Stromal cell of bone marrow (primary cell): Measurements from ENCODE around the gene SMAD3.

Experiments
- DNase-seq: peaks from one replicate; pipeline ENCODE4 v3.0.0-alpha.2; 2012; ENCODE audit warnings: low read depth

SMAD3 gene

DNA sequence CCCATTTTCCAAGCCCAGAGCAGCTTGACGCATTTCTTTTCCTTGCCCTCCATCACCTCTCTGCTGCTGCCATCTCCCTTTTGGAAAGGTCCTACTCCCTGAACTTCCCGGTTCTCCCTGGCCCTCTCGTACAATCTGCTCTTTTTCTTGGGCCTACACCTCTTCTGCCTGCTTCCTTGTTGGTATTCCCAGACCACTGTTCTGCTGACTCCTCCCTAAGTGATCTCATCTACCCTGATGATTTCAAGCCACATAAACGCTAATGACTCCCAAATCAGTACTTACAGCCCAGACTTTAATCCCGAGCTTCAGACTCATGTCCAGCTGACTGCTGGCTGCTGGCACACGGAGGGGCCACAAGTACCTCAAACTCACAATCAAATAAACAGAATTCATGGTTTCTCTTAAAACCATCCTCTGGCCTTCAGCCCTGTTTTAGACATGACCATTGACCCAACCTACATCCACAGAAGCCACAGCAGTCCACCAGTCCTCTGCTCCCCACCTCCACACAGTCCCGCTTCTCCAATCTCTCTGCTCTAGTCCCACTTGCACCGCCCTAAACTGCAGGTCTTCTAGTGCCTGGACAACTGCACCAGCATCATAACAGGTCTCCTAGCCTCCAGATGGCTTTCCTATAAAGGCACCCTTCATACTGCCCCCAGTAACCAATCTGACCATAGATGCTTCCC, 131.4 kb downstream of the SMAD3 start:
- DNase-seq = peak; percentile 93

DNA sequence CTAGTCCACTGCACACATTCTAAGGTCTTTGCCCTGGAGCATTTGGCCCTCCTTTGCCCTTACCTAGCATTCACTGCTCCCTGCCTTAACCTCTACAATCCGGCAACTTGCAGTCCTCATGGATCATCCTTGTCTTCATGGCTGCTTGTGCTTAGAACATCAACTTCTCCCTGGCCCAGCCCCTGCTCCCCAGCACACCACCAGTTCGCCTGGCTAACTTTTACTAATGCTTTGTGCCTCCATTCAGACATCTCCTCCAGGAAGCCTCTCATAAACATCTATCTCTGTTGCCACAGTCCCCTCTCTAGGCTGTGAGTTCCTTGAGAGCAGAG, 131.9 kb downstream of the SMAD3 start:
- DNase-seq = no peak

DNA sequence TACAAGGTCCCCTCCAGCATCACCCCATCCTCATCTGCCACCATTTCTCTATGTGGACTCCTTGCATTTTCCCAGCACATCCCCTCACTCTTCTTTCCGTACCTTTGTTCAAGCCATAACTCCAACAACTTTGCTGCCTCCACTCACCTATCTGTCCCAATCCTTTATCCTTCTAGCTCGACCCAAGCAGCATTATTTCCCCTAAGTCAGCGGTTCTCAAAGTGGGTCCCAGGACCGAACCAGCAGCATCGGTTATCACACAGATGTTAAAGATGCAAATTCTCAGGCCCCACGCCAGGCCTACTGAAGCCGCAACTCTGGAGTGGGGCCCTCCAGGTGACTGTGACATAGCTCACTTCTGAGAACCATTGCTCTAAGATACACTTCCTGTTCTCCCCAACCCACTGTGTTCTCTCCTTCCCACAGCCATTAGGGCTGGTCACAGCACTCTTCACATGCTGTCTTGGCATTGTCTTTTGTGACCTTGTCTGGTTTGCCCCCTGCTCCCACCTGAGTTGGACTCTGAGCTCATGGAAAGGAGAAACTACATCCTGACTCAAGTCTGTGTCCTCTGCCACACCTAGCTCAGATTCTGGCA, 132.9 kb downstream of the SMAD3 start:
- no peak for DNase-seq

DNA sequence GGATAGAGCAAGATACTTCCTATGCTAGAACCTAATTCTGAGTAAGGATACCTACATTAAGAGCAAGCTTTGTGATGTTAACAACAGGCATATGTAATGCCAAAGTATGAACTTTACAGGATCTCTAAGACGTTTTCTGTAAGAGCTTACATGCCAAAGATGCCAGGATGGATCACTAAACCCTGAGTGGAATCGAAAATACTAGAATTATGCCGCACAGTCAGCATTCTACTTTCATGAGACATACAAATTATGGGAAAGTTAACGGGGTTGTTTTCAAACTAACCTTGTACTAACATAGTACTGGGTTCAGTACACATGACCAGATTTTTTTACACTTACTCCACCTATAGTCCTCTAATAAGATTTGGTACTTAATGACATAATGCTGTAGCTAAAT, 134.0 kb downstream of the SMAD3 start:
- DNase-seq = no peak

DNA sequence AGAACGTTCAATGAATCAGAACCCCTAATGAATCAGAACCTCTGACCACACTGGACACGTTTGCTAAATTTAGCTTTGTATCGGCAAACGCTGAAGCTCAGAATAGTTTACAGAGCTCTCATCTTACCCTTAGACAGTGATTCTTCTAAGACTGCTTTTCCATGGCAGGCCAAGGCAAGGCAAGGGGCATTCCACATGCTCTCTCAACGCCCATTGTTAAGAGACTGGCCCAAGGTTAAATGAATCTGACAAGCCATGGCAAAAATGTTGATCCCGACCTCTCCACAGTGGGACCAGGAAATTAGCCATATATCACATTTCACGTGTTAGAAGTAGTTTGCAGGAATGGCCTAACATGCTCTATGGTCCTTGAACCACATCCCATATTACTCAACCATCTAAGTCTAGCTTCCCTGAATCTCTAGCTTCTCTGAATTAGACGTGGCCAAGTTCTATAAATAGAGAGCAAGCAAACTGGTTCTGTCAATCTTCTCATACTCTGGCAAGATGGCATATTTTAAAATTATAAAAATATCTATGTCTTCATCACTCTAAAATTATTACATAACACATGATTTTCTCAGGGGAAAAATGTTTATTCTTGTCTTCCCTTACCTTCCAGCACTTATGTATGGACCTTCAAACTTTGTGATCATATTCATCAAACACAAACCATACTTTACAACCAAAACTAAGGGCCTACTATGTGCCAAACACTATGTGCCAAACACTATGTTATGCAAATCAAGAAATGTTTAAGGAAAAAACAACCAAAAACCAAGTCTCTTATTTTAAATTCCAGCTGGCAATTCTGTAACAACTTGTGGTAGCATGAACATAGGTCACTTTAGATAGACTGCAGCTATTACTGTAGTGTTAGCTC, 134.7 kb downstream of the SMAD3 start:
- peak; percentile 61 for DNase-seq

DNA sequence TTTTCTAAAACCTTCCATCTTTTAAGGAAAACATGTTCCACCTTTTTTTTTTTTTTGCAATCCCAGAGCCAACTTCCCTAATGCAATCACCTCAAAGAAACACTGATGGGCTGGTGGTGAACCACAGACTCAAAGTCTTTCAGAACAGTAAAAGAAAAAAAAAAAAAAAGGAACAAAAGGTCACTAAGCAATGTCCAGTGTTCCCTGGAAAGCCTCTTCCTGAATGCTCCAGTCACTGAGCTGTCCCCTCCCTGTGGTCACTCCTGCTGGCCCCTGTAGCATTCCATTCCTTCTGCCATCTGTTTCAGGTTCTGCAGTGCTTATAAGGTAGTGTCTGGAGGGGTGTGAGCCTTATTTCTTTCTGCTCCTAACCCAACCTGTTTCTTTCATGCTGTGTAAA, 135.7 kb downstream of the SMAD3 start:
- DNase-seq = no peak

DNA sequence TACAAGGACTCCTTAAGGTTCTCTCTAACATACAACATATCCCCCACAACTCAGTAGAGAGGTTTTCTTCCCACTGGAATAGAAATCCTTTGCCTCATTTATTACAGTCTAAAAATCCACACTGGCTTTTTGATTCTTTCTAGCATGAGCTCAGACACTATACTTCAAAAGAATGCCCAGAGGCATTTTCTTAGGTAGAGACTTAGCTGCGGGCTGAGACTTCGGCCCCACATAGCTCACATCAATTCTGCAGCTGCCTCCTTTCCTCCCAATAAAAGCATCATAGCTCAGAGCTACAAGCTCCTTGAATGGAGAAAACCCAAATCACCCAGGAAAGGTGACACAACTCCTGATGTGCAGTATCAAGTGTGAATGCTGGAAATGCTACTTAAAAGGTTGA, 136.7 kb downstream of the SMAD3 start:
- DNase-seq = no peak

DNA sequence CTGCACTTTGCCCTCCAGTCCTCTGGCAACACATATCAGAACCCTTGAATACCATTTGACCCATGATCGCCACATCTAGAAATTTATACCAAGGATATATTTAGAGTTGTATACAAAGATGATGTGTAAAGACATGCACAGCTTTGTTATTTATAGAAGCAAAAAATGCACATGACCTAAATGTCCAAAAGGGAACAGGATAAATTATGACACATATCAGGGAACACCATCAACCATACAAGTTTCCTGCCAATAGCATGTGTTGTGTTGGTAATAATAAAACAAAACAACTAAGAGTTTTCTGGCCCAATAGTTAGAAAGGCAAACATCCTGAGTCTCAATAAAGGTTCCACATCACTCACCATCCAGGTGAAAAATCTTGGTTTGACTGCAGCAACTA, 137.6 kb downstream of the SMAD3 start:
- no peak for DNase-seq

DNA sequence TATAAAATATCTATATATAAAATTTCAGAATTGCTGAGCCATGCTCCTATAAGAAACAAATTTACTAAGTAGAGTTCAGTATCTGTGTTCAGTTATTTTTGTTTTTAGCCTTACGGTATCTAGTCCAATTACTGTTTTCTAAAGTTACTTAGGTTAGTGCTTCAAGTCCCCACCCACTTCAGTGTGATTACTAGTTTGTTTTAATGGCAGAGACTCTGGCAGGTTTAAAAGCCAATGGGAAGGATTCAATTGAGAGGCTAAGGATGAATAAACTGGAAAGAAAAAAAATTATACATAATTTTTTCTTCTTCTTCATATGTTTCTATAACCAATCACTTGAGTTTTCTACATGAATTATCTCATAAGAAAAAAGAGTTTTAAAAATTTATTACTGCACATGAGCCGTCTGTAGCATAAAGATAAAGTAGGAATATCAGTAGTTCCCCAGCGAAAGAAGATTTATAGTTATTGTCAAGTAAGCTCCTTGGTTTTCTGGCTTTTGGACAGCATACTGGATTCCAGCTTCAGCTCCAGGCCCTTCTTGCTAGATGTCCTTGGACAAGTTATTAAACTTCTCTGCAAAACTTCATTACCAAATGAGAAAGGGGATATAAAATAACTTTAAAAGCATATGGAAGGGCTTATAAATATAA, 142.3 kb downstream of the SMAD3 start:
- no peak for DNase-seq

DNA sequence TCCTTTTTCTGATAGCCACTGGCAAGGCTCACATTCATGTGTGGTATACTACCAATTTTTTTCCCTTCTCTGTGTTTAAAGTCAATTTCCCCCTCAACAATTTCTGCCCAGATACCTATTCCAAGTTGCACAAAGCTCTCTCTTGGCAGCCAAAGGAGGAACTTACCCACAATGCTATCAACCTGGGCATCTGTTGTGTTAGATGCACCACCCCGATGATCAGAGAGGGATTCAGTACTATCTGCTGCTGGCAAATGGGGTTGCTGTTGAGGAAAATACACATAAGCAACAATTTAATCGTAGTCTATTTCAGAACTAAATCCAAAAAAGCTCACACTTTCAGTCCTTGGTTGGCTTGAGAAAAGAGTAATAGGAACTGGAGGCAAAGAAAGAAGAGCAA, 143.0 kb downstream of the SMAD3 start:
- no peak for DNase-seq

DNA sequence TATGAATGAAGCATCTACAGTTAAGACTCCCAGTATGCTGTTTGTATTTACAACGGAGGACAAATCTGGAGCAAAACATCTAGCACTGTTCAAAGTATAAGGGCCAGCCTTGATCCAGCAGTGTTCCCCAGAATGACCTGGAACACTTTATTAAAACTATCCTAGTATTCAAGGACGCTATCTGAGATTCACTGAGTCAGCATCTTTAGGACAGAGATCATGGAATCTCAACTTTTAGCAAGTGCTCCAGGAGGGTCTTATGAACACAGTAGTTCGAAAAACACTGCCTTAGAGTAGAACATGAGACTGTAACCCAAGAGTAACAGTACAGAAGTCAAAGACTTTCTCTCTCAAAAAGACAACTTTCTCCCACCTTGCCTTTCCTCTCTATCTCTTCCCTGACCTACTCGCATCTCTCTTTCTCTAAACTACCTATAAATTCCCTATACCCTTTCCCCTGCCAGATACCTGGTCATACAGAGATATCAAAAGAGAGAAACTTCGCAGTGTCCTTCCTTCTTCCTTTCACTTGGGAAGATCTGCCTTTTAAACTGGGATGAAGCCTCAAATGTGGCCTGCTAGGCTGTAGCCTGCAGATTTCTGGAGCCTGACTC, 145.3 kb downstream of the SMAD3 start:
- DNase-seq = no peak

DNA sequence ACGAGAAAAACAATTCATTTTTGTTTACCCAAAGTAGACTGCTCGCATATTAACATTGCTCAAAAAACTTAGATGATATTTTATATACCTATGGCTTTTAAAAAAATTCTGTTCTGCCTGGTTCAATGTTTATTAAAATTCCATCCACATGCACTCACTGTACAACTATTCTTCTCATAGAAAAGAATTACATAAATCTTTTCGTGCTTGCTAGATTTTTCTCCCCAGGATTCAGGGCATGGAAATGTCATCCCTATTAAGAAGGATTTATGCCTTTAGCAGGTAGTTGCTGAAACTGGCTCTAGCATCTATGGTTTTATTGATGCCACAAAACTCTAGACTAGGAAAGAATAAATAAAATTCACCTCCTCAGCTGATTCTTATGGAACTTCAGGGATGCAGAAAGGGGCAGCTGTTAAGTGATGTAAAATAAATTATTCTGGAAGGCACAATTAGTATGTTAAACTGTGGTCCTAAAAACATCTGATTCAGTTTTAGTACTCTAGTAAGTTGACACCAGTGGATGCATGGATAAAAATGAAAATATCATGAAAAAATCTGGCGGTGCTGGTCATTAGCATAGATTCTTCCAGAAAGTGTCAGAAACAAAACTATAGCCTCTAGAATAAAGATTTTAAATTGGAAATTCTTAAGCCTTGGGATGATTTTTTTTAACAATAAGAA, 147.4 kb downstream of the SMAD3 start:
- DNase-seq = no peak

DNA sequence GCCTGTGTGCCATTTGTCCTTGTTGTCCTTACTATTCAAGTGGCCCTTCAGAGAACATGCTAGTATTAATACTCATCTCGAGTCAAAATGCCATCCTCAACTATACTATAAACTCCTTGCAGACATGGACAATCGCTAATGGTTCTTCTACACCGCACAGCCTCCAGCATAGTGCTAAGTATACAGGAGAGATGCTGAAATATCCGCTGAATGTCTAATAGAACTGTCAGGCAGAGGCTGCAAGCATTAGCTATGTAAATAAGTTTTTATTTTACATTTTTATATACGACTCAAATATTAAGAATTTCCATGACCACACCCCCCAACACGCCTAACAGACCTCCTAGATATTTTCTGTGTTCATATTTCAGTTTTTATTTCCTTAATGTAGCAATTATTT, 149.7 kb downstream of the SMAD3 start:
- DNase-seq = no peak

DNA sequence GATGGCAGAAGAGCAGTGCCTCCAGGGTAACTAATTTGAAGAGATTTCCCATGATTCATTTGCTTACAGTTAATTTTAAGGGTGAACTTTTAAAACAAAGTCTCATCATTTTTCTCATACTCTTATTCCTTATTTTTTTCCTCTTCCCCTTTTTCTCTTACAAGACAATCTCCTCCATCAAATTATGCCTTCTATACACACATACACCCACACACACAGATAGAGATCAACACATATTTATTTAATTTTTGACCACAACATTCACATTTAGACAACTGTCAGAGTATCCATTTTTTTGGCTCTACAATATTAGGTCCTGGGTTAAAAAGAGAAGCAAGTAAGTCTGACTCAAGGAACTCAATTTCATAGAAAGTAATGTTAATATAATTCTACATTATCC, 151.5 kb downstream of the SMAD3 start:
- DNase-seq = no peak

DNA sequence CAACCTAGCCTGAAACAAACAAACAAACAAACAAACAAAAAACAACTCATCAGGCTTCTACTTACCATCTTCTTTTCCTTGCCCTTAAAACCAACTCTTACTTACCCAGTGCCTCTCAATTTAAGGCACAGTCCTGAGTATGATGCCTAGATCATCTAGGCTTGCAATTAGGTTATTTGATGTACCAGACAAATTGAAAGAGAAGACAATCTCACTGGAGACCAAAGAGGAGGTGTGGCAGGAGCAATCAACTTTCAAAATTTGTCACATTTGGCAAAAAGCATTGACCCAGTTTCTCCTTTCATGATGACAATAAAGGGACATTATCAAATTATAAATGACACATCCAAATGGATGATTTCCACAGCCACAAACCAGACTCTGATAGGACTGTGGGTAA, 153.0 kb downstream of the SMAD3 start:
- DNase-seq = no peak

DNA sequence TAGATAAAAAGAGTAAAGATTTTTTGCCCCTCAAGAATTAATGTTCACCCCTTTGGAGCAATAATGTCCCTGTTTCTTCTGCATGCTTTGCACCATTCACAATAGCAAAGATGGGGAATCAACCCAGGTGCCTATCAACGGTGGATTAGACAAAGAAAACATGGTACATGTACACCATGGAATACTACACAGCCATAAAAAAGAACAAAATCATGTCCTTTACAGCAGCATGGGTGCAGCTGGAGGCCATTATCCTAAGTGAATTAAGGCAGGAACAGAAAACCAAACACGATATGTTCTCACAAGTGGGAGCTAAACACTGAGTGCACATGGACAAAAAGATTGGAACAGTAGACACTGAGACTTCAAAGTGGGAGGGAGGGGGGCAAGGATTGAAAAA, 153.9 kb downstream of the SMAD3 start:
- DNase-seq = no peak

DNA sequence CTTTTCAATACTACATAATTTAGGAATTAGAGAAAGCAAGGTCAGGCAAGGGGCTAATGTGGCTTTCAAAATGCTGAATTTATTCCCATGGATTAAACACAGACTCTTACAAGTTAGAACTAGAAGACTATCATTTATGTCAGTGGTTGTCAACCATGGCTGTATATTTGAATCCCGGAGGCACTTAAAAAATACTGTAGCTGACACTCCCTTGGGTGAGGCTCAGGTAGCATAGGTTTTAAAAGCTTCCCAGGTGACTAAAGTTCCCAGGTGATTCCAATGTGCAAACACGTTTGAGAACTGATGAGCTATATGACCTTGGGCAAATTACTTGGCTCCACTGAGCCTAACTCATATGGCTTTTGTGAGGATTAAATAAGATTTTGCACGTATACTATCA, 159.5 kb downstream of the SMAD3 start:
- no peak for DNase-seq

DNA sequence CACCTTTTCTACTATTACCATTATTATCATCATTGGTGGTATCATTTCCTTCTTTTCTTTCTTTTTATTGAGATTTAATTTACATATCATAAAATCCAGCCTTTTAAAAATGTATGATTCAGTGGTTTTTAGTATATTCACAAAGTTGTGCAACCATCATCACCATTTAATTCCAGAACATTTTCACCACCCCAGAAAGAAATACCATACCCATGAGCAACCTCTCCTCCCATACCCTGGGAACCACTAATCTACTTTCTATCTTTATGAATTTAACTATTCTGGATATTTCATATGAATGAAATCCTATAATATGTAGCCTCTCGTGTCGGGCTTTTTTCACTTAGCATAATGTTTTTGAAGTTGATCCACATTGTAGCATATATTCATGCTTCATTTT, 159.9 kb downstream of the SMAD3 start:
- DNase-seq = peak; percentile 50

DNA sequence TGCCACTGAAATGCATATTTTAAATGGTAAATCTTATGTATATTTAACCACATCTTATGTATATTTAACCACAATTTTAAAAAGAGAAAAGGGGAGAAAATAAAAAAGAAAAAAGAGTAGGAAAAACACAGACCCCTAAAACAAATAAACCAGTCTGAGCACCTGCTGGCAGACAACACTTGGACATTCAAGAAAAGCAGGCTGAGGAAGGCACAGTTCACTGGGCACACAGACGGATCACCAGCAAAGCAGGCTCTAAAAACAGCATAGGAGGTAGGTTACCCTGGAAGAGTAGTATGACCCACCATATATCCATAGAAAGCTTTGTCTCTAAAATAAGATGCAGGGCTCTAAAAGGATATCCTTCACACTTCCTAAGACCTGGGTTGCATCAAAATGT, 162.0 kb downstream of the SMAD3 start:
- DNase-seq = no peak

DNA sequence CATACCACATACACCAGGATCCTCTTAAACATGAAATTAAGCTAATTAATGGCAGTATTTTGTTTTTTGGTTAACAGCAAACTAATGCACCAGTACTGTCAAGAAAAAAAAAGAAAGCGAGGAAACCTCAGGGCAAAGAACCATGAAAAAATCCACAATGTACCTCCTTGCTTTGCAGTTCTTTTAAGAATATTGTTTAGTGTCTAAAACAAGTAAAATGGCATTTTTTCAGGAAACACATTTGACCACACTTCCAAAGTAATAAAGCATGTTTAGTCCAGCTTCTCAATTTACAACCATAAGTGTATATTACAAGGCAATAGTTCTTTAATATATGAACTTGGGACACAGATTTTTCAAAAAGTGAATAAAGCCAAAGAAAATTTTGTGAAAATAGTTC, 162.4 kb downstream of the SMAD3 start:
- DNase-seq = no peak

DNA sequence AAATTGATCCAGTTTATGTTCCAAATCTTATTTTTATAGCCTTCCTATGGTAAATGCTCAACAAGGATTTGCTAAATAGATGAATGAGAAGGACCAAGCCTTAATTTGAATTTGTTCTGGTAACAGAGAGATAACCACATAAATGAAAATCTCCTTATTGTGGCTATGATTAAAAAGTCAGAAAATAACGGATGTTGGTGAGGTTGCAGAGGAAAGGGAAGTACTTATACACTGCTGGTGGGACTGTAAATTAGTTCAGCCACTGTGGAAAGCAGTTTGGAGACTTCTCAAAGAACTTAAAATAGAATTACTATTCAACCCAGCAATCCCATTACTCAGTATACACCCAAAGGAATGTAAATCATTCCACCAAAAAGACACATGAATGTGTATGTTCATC, 162.9 kb downstream of the SMAD3 start:
- DNase-seq = no peak

DNA sequence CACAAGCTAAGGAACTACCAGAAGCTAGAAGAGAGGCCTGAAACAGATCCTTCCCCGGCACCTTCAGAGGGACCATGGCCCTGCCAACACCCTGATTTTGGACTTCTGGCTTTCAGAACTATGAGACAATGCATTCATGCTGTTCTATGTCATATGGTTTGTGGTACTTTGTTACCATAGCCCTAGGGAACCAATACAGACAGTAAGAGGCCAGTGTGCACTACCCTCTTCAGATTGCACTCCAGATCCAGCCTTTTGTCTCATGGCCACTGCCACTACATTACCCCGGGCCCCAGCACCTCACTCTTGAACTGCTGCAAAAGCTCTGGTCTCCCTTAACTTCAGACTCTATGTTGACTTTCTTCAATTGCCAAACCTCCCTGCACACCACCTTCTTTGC, 165.1 kb downstream of the SMAD3 start:
- no peak for DNase-seq
